GM18867 (cell line): ENCODE measurements around the gene BHLHE23.

Experiments
- ATAC-seq: cut with Tn5 transposase; IDR thresholded peaks from one replicate; pipeline ENCODE4 v1.9.1; 2021; ENCODE audit warnings: mild to moderate bottlenecking, moderate library complexity; ENCODE audit not compliant: unreplicated experiment

BHLHE23 gene

GRCh38 chr20:63006540-63007359 is at the start of gene BHLHE23:
TSS of gene BHLHE23 (minus strand) at chr20:63006964. CDS start at chr20:63006774, 190 bp downstream.
- ATAC-seq, result no peak

- no peak for ATAC-seq
Observed at GRCh38 chr20:63055575-63056235, 48.9 kb upstream of the BHLHE23 start.

- ATAC-seq, result no peak
Observed at GRCh38 chr20:63054681-63055240, 48.0 kb upstream of the BHLHE23 start.

DNA sequence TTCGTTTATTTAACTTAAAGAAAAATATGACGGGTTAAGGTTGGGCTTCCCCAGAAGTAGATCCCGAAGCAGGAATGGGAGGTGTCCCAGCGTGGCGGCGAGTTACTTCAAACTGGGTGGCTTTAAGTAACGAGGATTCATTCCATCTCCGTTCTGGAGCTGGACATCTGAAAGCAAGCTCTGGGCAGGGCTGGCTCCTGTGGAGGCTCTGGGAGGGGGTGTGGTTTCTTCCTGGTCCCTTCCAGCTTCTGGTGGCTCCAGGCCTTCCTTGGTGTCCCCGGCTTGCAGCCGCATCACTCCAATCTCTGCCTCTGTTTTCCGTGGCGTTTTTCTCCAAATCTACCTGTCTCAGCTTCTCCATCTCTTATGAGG is 47.3 kb upstream of the BHLHE23 start:
- no peak for ATAC-seq

DNA sequence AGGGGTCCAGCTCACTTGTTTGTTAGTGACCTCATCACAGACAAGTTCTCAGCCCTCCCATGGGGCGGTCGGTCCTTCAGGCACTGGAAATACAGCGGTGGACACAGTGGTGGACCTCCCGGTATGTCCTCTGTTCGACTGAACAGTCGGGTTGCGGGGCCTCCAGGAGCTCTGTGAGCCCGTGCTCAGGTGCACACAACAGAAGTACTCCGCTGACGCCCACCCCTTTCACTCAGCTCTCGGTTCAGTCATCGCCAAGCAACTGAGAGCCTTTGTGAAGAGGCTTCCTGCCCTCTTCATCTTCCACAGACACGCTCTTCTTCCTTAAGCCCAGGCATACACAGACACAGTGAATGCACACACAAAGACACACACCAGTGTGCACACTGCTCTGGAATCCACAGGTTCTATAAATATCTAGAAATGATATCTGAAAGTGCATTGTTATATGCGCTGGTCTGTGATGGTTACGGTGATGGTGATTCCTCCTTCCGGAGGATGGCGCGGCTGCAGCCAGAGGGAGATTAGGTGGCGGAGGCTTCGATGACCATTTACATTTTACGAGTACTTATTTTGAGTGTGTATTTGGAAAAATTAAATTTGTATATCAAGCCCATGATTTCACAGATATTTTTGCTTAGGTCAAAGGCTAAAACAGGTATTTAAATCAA is 46.8 kb upstream of the BHLHE23 start:
- no peak for ATAC-seq

GRCh38 chr20:63052571-63053431 is 46.0 kb upstream of the BHLHE23 start:
- no peak for ATAC-seq

- no peak for ATAC-seq
Observed at GRCh38 chr20:63051911-63052310, 45.1 kb upstream of the BHLHE23 start.

DNA sequence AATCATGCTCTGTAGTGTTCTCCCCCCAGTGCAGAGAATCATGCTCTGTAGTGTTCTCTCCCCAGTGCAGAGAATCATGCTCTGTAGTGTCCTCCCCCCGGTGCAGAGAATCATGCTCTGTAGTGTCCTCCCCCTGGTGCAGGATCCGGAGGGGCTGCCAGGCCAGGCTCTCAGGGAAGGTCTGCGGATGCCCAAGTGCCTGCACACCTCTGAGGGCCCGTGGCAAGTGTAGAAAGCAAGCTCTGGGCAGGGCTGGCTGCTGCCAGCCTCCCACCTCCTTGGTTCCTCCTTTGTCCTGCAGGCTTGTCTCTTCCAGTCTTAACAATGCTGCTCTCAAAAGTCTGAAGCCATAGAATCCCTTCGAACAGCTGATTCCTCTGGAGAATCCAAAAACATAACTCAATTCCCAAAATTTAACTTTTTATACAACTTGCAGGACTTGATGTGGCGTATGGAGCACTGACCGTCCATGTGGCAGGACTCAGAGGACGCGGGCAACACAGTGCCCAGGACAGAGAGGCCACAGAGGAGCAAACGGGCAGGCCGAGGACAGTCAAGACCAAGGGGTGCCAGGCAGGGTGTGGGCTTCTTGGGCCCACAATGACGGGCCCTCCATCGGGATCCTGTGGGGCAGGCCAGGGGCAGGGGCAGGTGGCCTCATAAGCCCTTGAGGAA is 44.6 kb upstream of the BHLHE23 start:
- ATAC-seq, result no peak

GRCh38 chr20:63050406-63050805 is 43.6 kb upstream of the BHLHE23 start:
- no peak for ATAC-seq

GRCh38 chr20:63049561-63050221 is 42.9 kb upstream of the BHLHE23 start:
- no peak for ATAC-seq

- ATAC-seq, result no peak
Observed at GRCh38 chr20:63049191-63049518, 42.4 kb upstream of the BHLHE23 start.

DNA sequence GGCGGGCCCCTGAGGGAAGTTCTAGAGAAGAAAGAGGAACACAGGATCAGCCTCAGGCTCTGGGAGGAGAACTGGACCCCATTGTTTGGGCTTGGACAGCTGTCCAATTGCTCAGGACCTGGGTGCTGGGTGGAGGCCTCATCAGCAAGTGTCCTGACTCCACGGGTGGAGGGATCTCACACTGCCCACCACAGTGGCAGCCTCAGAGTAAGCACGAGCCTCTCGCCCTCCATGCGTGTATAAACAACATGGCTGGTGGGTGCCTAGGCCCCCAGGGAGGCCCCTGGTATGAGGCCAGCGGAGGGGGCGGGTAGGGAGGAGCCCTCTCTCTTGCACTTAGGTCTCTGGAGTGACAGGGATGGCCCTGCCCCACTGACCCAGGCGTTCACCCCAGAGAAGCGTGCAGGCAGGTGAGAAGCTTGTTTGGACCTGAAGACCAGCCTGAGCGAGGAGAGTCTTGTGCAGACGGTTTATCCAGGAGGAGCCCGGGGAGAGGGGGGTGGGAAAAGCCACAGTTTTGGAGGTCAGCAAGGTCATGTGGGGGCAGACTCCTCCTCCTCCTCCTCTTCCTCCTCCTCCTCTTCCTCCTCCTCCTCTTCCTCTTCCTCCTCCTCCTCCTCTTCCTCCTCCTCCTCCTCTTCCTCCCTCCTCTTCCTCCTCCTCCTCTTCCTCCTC is 41.9 kb upstream of the BHLHE23 start:
- no peak for ATAC-seq

DNA sequence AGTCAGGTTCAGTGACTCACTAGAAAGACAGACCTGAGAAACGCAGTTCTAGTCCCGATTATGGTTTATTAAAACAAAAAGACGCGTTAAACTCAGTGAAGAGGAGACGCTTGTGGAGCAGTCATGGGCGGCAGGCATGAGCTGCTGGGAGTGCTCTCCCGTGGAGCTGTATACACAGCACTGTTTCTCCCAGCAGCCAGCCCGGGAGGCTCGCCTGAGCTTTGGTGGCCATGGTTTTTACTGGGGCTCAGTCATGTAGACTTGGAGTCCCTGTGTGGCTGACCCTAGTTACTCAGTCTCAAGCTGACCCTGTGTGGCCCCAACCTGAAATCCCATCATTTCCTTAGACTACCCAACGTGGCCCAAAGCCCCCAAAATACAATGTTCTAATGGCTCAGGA is 41.2 kb upstream of the BHLHE23 start:
- ATAC-seq, result no peak

- ATAC-seq, result no peak
Observed at GRCh38 chr20:63047267-63047666, 40.5 kb upstream of the BHLHE23 start.

GRCh38 chr20:63046841-63047240 is 40.1 kb upstream of the BHLHE23 start:
- no peak for ATAC-seq

DNA sequence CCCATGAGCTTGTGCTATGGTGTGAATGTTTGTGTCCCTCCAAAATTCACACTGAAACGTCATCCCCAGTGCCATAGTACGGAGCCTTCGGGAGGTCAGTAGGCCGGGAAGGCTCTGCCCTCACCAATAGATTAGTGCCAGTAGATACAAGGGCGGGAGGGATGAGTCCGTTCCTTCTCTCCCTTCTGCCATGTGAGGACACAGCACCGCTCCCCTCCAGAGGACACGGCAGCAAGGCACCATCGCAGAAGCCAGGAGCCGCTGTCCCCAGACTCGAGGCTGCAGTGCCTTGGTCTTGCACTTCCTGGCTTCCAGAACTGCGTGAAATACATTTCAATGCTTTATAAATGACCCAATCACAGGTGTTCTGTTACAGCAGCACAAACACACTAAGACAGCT is 39.2 kb upstream of the BHLHE23 start:
- ATAC-seq, result no peak

DNA sequence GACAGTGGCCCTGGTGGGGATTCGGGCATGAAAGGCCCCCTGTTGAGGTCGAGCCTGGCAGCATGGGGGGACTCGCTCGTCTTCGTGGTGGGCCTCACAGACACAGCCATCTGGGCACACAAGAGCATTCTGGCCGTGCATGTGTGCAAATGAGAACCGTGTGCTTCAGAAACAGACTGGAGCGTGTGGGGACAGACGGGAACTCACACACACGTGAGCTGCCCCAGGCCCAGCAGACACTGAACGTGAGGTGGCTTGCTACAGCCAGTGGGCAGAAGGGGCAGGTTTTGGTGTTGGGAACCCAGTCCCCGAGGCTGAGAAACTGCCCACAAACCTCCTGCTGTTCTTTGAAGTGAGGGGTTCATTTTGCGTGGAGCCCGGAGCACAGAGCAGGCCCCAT is 38.6 kb upstream of the BHLHE23 start:
- ATAC-seq, result no peak

- ATAC-seq, result no peak
Observed at GRCh38 chr20:63044605-63045004, 37.8 kb upstream of the BHLHE23 start.

DNA sequence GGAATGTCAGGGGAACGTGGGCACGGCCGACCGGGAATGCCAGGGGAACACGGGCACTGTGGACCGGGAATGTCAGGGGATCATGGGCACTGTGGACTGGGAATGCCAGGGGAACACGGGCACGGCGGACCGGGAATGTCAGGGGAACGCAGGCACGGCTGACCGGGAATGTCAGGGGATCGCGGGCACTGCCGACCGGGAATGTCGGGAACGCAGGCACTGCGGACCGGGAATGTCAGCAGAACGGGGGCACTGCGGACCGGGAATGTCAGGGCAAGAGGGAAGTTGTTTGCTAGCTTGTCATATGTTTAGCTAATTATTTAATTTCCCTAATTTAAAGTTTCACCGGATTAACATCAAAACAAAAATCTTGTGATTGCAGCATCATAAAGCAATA is 37.4 kb upstream of the BHLHE23 start:
- no peak for ATAC-seq
